GM13976 (cell line): ENCODE results near the gene ABCA13.

Source experiments
- DNase-seq: peaks from one replicate; pipeline ENCODE4 v3.0.0; 2012; ENCODE audit warnings: low spot score
- in situ Hi-C: fragments of 300-500 bp; cut with MboI; formaldehyde crosslinking; loops from one replicate; pipeline ENCODE4 v1.12.0; 2022; ENCODE audit warnings: low sequenced_read_pairs, mixed read lengths, inconsistent platforms; ENCODE audit not compliant: unreplicated experiment
- TF ChIP-seq, protein P1 (sequence below): IDR thresholded peaks from 2 replicates; pipeline ENCODE4 v1.5.1; 2012; ENCODE audit warnings: borderline replicate concordance, mild to moderate bottlenecking; ENCODE audit not compliant: insufficient read depth; ENCODE audit errors: extremely low read depth, missing control alignments, control extremely low read depth

Gene ABCA13

DNA sequence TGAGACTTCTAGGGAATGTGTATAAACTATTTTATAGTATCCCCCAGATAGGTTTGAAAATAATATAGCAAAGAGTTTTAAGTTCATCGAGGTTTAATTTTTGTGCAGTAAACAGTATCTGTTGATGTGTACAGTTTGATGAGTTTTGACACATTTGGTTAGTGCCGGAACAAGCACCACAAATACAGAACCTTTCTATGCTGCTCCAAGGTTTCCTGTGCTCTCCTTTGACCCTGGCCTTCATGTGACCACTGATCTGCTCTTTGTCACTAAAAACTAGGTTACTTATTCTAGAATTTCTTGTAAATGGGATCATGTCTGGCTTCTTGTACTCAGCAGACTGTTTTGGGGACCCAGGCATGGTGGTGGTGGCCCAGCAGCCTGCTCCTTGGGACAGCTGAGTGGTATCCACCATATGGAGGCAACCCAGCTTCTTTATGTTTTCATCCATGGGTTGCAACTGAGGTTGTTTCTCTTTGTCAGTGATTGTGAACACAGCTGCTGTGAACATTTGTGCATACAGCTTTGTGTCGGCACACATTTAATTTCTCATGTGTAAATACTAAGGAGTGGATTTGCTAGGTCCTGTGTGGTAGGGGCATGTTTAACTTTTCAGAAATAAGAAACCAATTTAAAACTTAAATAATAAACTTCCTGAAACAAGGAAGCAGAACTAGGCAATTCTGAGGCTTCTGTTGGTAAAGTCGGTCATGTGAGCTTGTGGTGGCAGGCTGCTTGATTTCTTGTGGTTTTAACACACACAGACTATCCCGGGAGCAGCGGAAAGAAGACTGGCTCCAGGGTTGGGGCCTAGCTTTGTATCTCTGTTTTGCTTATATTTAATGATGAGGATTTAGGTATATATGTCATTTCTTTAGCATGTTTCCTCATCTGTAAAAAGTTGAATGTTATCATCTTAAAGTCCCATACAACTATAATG is 219.4 kb downstream of the ABCA13 start:
- no peak for DNase-seq
- TF ChIP-seq, protein P1, sequence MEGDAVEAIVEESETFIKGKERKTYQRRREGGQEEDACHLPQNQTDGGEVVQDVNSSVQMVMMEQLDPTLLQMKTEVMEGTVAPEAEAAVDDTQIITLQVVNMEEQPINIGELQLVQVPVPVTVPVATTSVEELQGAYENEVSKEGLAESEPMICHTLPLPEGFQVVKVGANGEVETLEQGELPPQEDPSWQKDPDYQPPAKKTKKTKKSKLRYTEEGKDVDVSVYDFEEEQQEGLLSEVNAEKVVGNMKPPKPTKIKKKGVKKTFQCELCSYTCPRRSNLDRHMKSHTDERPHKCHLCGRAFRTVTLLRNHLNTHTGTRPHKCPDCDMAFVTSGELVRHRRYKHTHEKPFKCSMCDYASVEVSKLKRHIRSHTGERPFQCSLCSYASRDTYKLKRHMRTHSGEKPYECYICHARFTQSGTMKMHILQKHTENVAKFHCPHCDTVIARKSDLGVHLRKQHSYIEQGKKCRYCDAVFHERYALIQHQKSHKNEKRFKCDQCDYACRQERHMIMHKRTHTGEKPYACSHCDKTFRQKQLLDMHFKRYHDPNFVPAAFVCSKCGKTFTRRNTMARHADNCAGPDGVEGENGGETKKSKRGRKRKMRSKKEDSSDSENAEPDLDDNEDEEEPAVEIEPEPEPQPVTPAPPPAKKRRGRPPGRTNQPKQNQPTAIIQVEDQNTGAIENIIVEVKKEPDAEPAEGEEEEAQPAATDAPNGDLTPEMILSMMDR = no peak
- in situ Hi-C loops = no loop called here

GRCh38 chr7:48398191-48398590 is 226.9 kb downstream of the ABCA13 start:
- no peak for DNase-seq
- TF ChIP-seq, protein P1 = no peak
- in situ Hi-C loops = no loop called here

- TF ChIP-seq, protein P1 = no peak
- no peak for DNase-seq
- in situ Hi-C loops = no loop called here
Observed at GRCh38 chr7:48402721-48403120, 231.5 kb downstream of the ABCA13 start.

DNA sequence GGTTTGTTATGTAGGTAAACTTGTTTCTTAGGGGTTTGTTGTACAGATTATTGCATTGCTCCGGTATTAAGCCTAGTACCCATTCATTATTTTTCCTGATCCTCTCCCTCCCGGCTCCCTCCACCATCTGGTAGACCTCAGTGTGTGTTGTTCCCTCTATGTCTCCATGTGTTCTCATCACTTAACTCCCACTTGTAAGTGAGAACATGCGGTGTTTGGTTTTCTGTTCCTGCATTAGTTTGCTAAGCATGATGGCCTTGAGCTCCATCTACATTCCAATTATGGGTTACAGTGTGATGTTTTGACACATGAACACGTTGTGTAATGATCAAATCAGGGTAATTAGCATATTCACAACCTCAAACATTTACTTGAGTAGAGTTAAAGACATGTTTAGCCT is 237.5 kb downstream of the ABCA13 start:
- in situ Hi-C loops = no loop called here
- DNase-seq = no peak
- TF ChIP-seq, protein P1 = no peak

DNA sequence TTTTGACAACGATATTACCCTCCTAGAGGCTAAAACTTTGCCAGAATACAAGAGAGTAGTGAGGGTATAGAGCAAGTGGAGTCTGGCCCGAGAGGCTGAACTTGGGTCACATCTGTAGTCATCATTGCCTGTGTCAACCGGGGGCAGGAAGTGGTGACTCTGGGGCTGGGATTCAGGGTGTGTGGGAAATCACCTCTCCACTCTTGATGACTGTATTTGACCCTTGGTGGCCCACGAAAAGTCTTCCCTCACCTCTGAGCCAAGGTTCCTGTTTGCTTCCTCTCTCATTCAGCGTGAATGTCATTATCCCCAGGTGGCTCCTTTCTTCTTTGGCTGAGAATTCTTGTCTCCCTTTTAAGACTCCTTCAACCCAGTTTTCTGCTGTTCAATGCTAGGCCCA is 240.4 kb downstream of the ABCA13 start:
- TF ChIP-seq, protein P1 = no peak
- in situ Hi-C loops = no loop called here
- no peak for DNase-seq

DNA sequence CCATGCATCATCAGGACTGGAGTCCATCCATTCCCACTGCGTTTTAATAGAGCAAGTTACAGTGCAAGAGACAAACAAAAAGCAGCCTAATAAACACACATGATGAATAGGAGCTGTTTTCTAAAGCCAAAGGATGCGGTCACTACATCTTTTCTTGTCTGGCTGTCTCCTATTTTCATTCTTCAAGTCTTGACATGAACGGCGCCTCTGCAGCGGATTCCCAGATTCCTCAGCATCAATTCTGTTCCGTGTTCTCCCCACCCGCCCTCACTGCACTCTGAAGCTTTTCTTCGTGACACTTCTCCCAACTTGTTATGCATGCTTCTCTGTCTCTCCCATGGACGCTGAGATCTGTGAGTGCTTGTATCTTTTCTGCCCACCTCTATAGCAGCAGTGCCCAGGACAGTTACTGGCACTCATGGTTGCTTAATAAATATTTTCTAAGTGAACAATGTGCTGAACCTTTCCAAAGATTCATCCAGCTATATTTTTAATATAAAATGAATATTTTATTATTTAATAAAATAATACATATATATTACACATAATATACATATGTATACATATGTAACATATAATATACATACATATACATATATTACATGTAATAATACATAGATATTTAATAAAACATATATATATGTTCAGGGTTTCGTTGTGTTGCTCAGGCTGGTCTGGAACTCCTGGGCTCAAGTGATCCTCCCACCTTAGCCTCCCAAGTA is 242.9 kb downstream of the ABCA13 start:
- in situ Hi-C loops = no loop called here

More for the DNA sequence above, 242.9 kb downstream of the ABCA13 start:
- TF ChIP-seq, protein P1 = no peak
- no peak for DNase-seq
